WERI-Rb-1 (cell line): ENCODE measurements around the gene MRPS2.

Experiments
- DNase-seq: peaks from one replicate; pipeline ENCODE4 v3.0.0-alpha.2; 2020
- H3K27ac ChIP-seq: fragments of 250-450 bp; sonication (Bioruptor Pico); 2 replicates; pipeline ENCODE4 v1.5.1; 2020; ENCODE audit warnings: mild to moderate bottlenecking, moderate library complexity
- H3K27me3 ChIP-seq: fragments of 250-450 bp; sonication (Bioruptor Pico); 2 replicates; pipeline ENCODE4 v1.5.1; 2021; ENCODE audit warnings: mild to moderate bottlenecking, low read depth, moderate library complexity; ENCODE audit not compliant: insufficient read depth, severe bottlenecking
- H3K36me3 ChIP-seq: fragments of 250-450 bp; sonication (Bioruptor Pico); 2 replicates; pipeline ENCODE4 v1.5.1; 2020; ENCODE audit warnings: mild to moderate bottlenecking, moderate library complexity
- H3K4me3 ChIP-seq: 2 replicates; pipeline ENCODE4 v1.5.1; 2011; ENCODE audit warnings: low read depth, mild to moderate bottlenecking, control low read depth, low read length
- H3K9me3 ChIP-seq: fragments of 250-450 bp; sonication (Bioruptor Pico); 2 replicates; pipeline ENCODE4 v1.5.1; 2021; ENCODE audit warnings: mild to moderate bottlenecking, moderate library complexity; ENCODE audit not compliant: severe bottlenecking
- CTCF ChIP-seq: IDR thresholded peaks from 2 replicates; pipeline ENCODE4 v1.5.1; 2011; ENCODE audit warnings: low read depth, mild to moderate bottlenecking, control low read depth, inconsistent platforms, low read length

MRPS2 gene

GRCh38 chr9:135461936-135462335, 38.5 kb upstream of the MRPS2 start:
- no peak for DNase-seq
- TF ChIP-seq CTCF, result no peak
- no peak overlapping the region for H3K4me3 ChIP-seq
- H3K27ac ChIP-seq, result no peak overlapping the region
- H3K27me3 ChIP-seq, result no peaks in the 10 kb centered on the region
- H3K36me3 ChIP-seq, result no peaks in the 10 kb centered on the region
- no peaks in the 10 kb centered on the region for H3K9me3 ChIP-seq

DNA sequence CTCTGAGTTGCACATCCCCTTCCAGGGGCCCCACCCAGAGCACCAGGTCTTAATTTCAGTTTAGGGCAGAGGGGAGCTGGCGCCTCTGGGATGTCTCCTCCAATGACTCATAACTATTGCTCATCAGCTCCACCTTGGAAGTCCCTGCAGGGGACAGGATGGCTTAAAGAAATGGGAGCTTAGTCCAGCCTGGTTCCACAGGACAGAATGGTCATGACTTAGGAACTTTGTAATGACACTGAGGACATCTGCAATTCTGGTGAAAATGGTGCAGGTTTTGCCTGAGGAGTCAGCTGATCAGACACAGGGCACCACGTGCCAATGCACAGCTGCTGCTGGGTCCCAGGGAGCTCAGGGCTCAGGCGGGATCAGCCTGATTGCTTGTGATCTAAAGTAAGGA, 37.3 kb upstream of the MRPS2 start:
- Histone ChIP-seq H3K4me3 (no peak overlapping the region), H3K27me3 (no peaks in the 10 kb centered on the region), H3K36me3 (no peaks in the 10 kb centered on the region), H3K9me3 (no peaks in the 10 kb centered on the region), H3K27ac (no peak overlapping the region)
- no peak for TF ChIP-seq CTCF
- peak; percentile 30 for DNase-seq

DNA sequence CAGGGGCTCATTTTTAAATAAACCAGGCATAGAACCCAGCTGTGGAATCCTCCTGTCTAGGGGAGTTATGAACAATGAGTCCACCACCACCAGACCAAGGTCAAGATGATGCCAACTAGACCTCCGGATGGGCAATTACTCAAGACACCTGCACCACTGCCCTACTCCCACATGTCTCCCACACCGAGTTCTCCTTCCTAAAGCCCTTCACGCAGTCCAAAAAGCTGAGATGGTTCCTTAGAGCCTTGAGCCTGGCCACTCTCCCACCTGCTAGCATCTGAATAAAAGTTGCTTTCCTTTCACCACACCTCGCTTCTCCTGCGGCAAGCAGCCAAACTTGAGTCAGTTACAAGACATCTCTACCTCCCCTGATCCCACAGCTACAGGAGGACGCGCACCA, 36.3 kb upstream of the MRPS2 start:
- Histone ChIP-seq H3K9me3 (no peaks in the 10 kb centered on the region), H3K27ac (no peak overlapping the region), H3K27me3 (no peaks in the 10 kb centered on the region), H3K36me3 (no peaks in the 10 kb centered on the region), H3K4me3 (no peak overlapping the region)
- DNase-seq, result no peak
- no peak for TF ChIP-seq CTCF

DNA sequence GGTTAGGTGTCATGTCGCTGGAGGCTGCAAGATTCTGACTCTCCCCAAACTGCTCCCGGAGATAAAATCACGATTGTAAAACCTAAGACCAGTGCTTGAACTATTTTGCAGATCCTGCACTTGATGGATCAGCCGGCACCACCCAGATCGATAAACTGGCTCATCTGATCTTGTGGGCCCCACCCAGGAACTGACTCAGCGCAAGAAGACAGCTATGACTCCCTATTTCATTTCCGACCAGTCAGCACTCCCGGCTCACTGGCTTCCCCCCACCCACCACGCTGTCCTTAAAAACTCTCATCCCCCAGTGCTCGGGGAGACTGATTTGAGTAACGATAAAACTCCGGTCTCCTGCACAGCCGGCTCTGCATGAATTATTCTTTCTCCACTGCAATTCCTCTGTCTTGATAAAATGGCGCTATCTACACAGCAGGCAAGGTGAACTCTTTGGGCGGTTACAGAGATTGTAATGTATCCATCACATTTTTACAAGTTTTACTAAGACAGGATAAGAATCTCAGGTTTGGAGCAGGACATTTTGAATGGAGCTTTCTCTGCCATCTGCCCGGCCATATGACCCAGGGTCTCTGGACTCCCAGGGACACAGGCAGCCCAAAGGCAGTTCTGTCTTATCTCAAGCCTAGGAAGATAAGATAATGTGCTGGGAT, 31.5 kb upstream of the MRPS2 start:
- peak overlapping the region; percentile 65 for H3K27ac ChIP-seq
- no peaks in the 10 kb centered on the region for H3K36me3 ChIP-seq
- peak overlapping the region; percentile 44 for H3K4me3 ChIP-seq
- TF ChIP-seq CTCF, result no peak
- H3K27me3 ChIP-seq, result no peaks in the 10 kb centered on the region
- DNase-seq, result peak; percentile 72
- no peaks in the 10 kb centered on the region for H3K9me3 ChIP-seq

- H3K4me3 ChIP-seq, result no peak overlapping the region
- no peaks in the 10 kb centered on the region for H3K36me3 ChIP-seq
- no peak for TF ChIP-seq CTCF
- H3K27ac ChIP-seq, result no peak overlapping the region
- H3K9me3 ChIP-seq, result no peaks in the 10 kb centered on the region
- no peaks in the 10 kb centered on the region for H3K27me3 ChIP-seq
- no peak for DNase-seq
Observed at GRCh38 chr9:135471791-135472640, 28.5 kb upstream of the MRPS2 start.
